ENCODE results near the gene IL36RN.

The IL36RN gene

DNA sequence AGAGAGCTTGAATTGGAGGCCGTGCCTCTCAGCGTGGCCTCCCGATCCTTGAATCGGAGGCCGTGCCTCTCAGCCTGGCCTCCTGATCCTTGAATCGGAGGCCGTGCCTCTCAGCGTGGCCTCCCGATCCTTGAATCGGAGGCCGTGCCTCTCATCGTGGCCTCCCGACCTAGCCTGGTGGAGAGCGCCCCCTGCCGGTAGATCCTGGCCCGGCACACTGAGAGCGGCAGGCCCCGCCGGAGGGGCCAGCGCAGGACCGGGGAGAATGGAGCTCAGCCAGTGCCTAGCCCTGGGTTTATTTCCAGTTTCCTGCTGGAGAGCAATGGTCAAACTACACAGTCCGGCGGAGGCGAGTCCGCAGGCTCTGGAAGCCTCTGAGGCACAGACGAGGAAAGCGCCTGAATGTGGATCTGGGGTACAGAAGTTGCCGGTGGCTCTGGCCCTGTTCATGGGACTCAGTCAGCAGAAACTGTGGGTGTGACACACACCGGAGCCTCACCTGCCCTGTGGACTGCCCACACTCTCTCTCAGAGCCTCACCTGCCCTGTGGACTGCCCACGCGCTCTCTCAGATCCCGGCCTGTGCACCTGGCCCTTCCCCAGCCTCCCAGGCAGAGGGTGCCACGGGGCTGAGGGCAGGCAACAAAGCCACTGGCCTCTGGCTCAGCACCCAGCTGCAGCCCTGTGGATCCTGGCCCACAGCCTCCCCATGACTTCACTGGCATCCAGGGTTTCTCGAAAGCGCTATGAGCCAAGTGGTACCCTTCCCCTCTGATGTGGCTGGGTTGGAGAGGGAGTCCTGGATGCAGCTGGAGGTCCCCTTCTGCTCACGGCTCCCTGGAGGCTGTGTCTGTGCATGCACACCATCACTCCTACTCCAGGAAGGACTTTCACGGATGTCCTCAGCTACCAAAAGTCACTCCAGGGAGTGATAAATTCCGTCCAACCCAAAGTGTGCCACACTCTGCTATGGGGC lies 7.8 kb upstream of the IL36RN start:
- DNase-seq: no peak

DNA sequence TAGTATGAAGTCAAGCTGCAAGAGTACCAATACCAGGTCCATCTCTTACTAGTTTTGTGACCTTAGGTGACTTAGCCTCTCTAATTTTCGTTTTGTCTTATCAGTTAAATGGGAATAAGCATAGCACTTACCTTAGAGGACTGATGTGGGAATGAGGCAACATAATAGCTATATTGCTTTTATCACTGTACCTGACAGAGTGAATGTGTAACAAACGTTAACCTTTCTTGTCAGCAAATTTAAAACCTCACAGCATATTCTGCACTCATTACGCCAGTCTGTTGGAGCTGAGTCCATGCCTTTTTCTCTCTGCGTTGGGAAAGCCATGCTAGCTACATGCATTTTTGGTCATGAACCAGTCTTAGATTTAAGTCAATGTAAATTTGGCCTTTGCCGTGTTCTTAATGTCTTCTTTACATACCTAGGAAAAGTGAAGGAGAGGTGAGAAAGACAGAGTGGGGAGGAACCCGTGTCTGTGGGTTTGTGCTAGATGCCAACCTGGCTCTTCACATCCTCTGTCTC lies 6.5 kb upstream of the IL36RN start, which contains the start of gene IL36B:
Gene IL36B, minus strand, starts transcription at position 472 of the 522 bp plus-strand sequence.
- no peak for DNase-seq

DNA sequence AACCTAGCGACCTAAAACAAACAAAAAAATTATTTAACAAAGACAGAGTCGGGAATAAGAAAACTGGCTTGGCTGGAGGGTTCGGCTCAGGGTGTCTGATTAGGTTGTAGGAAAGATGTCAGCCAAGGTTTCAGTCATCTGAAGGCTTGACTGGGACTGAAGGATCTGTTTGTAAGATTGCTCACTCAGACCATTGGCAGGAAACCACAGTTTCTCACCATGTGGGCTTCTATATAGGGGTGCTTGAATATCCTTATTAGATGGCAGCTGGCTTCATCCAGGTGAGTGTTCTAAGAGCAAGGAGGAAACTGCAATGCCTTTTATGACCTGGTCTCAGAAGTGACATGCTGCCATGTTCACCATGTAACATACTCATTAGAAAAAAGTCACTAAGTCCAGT lies 5.3 kb upstream of the IL36RN start:
- no peak for DNase-seq

DNA sequence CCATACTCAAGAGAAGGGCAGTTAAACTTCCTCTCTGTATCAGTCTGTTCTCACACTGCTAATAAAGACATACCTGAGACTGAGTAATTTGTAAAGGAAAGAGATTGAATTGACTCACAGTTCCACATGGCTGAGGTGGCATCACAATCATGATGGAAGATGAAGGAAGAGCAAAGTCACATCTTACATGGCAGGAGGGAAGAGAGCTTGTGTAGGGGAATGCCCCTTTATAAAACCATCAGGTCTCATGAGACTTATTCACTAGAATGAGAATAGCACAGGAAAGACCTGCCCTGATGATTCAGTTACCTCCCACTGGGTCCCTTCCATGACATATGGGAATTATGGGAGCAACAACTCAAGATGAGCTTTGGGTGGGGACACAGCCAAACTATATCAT lies 4.9 kb upstream of the IL36RN start:
- no peak for DNase-seq

DNA sequence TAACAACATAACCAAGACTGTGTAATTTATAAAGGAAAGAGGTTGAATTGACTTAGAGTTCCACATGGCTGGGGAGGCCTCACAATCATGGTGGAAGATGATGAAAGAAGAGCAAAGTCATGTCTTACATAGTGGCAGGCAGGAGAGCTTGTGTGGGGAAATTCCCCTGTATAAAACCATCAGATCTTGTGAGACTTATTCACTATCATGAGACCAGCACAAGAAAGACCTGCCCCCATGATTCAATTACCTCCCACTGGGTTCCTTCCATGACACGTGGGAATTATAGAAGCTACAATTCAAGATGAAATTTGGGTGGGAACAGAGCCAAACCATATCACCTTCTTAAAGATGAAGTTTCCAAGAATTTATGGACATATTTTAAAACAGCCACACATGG lies 2.5 kb upstream of the IL36RN start:
- DNase-seq: no peak

DNA sequence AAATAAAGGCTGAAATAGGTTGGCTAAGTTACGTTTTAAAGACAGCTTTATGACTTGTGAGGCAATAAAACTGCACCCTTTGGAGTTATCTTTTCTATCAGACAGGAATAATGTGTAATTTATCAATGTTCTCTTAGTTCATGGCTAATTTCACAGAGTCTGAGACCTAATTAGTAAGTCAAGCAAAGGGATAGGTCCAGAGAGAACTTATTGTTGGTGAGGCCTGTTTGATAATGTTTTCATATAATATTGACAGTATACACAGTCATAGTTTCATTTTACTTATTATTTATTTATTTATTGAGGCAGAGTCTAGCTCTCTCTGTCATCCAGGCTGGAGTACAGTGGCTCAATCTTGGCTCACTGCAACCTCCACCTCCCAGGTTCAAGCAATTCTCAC lies 1.9 kb upstream of the IL36RN start:
- DNase-seq: no peak

DNA sequence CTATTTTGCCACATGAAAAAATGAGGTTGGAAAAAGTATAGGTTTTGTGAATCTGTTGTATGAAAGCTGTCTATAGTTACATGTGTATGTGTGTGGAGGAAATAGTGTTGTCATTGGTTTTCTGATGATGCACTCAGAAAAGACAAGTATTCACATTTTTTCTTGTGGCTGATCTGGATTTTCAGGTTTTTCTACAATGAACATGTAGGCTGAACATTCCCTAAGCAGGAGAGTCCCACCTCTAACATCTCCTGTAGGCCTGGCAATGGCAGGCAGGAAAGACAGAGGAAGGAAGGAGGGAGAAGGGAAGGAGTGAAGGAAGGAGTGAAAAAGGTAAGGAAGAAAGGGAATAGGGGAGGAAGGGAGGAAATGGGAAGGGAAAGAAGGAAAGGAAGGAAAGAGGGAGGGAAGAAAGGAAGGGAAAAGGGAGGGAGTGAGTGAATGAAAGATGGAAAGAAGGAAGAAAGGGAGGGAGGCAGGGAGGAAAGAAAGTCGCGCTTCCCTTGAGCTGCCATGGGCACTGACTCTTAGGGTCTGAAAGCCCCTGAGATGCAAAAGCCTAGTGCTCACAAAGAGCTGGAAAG lies 495 bp upstream of the IL36RN start:
- no peak for DNase-seq

DNA sequence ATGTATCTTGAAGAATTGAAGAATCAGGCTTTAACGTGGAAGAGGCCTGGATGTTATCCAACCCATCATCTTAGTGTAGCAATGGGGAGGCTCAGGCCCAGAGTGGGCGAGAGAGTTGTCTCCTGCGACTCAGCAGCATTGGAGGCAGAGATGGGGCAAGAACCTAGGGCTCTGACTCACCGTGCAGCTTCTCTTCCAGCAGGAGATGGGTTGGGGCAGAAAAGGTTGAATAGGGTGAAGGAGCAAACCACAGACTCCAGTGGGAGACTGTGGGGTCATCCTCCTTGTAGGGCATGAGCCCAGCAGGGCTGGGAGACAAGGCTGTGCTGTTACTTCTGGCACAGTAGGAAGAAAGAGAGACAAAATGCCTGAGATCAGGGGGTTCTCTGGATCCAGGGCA lies 1.4 kb downstream of the IL36RN start:
- DNase-seq: no peak

GRCh38 chr2:113060796-113061195 lies 1.8 kb downstream of the IL36RN start:
- DNase-seq: no peak

- no peak for DNase-seq
Observed at GRCh38 chr2:113061241-113061640, 2.2 kb downstream of the IL36RN start.

GRCh38 chr2:113061896-113062770 lies 3.1 kb downstream of the IL36RN start:
- no peak for DNase-seq

DNA sequence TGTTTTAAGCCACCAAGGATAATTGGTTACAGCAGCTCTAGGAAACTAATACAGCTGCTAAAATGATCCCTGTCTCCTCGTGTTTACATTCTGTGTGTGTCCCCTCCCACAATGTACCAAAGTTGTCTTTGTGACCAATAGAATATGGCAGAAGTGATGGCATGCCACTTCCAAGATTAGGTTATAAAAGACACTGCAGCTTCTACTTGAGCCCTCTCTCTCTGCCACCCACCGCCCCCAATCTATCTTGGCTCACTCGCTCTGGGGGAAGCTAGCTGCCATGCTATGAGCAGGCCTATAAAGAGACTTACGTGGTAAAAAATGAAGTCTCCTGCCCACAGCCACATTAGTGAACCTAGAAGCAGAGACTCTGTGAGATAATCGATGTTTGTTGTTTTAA lies 5.3 kb downstream of the IL36RN start:
- no peak for DNase-seq

DNA sequence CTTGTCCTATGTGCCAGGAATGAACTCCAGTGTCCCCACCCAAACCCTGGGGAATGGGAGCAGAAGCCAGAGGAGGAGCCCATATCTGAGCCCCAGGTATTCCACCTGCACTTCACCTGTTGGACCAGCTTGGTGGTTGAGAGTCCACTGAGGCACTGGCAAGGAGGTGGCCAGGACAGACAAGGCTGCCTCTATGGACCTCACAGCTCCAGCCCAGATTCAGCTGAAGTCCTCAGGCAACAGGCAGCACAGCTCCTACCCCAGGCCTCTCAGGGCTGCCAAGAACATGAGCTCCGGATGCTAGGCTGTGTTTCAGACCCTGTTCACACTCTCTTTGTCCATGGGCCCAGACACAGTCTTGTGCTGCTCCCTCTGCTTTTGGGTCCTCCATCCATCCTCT lies 5.9 kb downstream of the IL36RN start:
- no peak for DNase-seq

DNA sequence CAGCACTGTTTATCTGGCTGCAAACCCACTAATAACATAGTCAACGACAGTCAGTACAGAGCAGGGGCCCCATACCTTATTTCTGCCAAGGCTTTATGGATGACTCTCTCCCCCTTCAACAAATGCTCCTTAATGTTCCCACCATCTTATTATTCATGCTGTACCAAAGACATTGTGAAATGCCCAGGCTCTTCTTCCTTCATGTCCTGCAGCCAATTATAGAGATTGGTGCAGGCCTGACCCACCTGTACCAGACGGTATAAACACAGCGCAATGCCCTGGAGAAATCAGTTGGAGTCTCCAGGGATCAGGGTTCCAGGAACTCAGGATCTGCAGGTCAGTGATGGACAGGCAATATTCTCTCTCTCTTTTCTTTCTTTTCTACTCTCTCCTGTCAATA lies 8.7 kb downstream of the IL36RN start, which contains the start of gene IL1F10:
Gene IL1F10, plus strand, starts transcription at position 290 of the 400 bp plus-strand sequence. CDS start 4,769 bp downstream, outside the sequence.
- DNase-seq: no peak

DNA sequence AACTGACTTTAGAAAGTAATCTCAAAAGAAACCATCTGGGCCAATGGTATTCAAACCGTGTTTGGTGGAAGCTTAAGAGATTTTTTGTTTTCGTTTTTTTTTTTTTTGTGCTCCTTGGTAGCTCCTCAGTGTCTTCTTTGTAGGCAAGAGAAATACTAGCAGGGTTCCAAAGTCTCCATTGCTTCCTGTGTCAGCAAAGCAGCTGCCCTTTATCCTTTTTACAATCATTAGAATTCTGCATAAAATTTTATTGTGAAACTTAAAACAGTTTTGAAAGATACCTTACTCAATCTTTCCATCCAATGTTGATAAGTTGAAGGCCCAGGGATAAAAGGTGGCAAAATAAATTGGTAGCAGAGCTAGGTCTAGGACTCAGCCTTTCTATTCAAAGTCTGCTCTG lies 9.3 kb downstream of the IL36RN start:
- no peak for DNase-seq

GRCh38 chr2:113068706-113069485 lies 9.9 kb downstream of the IL36RN start:
- no peak for DNase-seq

DNA sequence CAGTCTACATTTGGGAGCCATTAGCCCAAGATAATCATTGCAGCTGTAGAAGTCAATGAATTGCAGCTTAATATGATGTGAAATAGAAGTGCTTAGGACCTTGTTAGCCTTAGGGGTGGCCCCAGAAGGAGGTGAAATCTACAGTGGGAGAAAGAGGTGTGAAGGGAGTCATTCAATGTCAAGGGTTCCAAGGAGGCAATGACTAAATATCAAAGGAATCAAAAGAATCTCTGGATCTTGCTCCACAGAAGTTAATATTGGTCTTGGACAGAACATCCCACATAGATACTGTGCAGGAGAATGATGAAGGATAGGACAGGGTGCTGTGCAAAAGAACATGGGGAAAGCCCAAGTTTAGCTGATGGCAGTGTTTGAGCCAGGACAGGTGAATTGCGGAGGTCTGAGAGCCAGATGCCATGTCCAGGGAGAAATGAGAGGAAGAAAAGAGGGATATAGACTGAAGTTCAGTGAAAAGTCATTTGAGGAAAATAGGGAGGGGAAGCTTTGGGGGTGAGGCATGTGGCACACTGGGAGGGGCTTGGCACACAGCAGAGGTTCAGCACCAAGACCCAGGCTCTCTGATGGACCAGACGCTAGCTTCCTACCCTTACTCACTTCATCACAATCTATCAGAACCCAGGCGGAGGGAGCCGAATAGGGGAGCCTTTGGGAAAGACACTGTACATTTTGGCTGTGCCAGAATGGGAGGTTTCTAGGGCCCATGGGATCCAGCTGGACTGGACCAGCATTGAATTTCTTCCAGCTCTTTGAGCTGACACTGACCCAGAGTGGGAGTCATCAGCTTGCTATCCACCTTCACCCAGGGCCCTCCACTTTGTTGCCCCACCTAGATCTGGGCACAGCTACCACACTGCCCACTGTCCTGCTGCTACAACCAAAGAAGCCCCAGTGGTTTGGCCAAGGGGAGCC lies 10.9 kb downstream of the IL36RN start:
- no peak for DNase-seq

DNA sequence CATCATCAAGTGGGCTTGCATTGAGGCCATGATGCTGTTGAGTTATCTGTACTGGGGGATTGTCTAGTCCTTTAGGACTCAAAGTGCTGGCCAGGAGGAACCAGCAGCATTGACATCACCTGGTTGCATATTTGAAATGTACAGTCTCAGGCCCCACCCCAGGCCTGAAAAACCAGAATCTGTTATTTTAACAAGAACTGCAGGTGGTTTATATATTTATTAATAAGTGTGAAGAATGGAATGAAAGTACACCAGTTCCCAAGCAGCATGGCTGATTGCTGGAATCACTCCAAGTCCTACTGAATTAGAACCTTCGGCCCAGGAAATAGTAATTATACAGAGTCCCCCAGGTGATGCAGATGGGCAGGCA lies 11.6 kb downstream of the IL36RN start:
- DNase-seq: no peak

- DNase-seq: no peak
Observed at GRCh38 chr2:113072584-113072983, 13.6 kb downstream of the IL36RN start.

DNA sequence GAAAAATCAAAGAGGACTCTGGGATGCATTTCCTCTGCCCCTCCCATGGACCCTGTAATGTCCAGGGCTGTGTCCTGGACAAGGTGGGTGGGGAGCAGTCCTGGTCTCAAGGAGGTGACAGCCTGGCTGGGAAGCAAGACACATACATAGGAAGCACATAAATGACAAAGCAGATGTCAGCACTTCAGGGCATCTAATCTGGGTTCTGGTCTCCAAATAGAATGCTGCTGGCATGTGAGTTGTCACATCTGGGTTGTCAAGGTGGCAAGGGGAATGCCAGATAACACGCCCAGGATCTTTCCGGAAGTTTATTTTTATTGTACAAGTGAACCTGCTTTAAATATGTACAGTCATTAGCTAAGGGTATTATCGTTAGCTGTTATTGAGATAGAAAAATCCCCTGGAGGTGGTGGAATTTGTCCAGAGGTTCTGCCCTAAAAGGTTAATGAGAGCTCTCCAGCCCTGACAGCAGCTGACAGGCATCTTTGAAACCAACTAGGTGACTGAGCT lies 14.4 kb downstream of the IL36RN start:
- DNase-seq: no peak

DNA sequence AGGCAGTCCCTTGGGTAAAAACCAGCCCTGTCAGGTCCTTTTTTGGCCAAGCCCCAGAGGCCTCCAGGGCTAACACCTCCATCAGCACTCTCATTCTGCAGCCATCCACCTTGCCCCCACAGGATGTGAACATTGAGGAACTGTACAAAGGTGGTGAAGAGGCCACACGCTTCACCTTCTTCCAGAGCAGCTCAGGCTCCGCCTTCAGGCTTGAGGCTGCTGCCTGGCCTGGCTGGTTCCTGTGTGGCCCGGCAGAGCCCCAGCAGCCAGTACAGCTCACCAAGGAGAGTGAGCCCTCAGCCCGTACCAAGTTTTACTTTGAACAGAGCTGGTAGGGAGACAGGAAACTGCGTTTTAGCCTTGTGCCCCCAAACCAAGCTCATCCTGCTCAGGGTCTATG lies 16.0 kb downstream of the IL36RN start:
- DNase-seq: no peak
